ENCODE data around the gene PROCA1.

Gene PROCA1

GRCh38 chr17:28711723-28712031, at the start of gene PROCA1:
PROCA1 (minus strand) TSS chr17:28711888; CDS start chr17:28711660, 228 bp downstream.
- DNase-seq = no peak

GRCh38 chr17:28760601-28761562, 49.2 kb upstream of the PROCA1 start:
- peak; percentile 70 for DNase-seq

- DNase-seq = no peak
Observed at GRCh38 chr17:28759256-28759865, 47.7 kb upstream of the PROCA1 start.

GRCh38 chr17:28758411-28759121, 46.9 kb upstream of the PROCA1 start:
- no peak for DNase-seq

GRCh38 chr17:28756049-28756804, 44.5 kb upstream of the PROCA1 start:
- no peak for DNase-seq

- no peak for DNase-seq
Observed at GRCh38 chr17:28755486-28755885, 43.8 kb upstream of the PROCA1 start.

- DNase-seq = no peak
Observed at GRCh38 chr17:28751600-28752366, 40.1 kb upstream of the PROCA1 start.

- DNase-seq = peak; percentile 79
Observed at GRCh38 chr17:28750178-28751047, 38.7 kb upstream of the PROCA1 start.

- no peak for DNase-seq
Observed at GRCh38 chr17:28749516-28750177, 38.0 kb upstream of the PROCA1 start.

- DNase-seq = no peak
Observed at GRCh38 chr17:28748852-28749515, 37.3 kb upstream of the PROCA1 start.

GRCh38 chr17:28747801-28748750, 36.4 kb upstream of the PROCA1 start:
- DNase-seq = no peak

GRCh38 chr17:28747051-28747691, 35.5 kb upstream of the PROCA1 start:
- DNase-seq = peak; percentile 86

- peak; percentile 72 for DNase-seq
Observed at GRCh38 chr17:28746611-28747050, 34.9 kb upstream of the PROCA1 start.

GRCh38 chr17:28745786-28746411, 34.2 kb upstream of the PROCA1 start:
- no peak for DNase-seq

GRCh38 chr17:28744972-28745785, 33.5 kb upstream of the PROCA1 start:
- DNase-seq = peak; percentile 28

GRCh38 chr17:28744104-28744971, 32.6 kb upstream of the PROCA1 start:
- DNase-seq = no peak

Measured in NCI-H2029 treated with DMSO at 0.1 percent for 48 hours (cell line).